Caco-2 (cell line): ENCODE data around the gene PSMD7. TPM values are rescaled to one million over a fixed set of nuclear protein-coding genes. Genes with fewer than 3 reads are reported as not detected.

Source experiments
- Bru-seq: library from RNA; stranded (reverse); fragments of 400-500 nt; gene quantifications from one replicate; lab custom pipeline; 2021; lab: Mats Ljungman, UMichigan
- BruChase-seq, 2 experiments: library from RNA; stranded (reverse); fragments of 400-500 nt; gene quantifications; one replicate each; lab custom pipeline; 2021; lab: Mats Ljungman, UMichigan
- BruUV-seq: library from RNA; stranded (reverse); fragments of 400-500 nt; replicated peaks from 2 replicates; lab custom pipeline; 2021; lab: Mats Ljungman, UMichigan
- CTCF ChIA-PET: fragments of 300-600 bp; sonication (Branson Sonifier 250); formaldehyde crosslinking; loops from one replicate; lab custom pipeline; 2022; ENCODE audit warnings: antibody characterized with exemption; lab: Charles Lee
- POLR2A ChIA-PET: fragments of 300-600 bp; sonication (Branson Sonifier 250); formaldehyde crosslinking; loops from one replicate; lab custom pipeline; 2022; ENCODE audit warnings: antibody characterized with exemption; lab: Charles Lee
- DNase-seq, 2 experiments: peaks; one replicate each; pipeline versions ENCODE4 v3.0.0 to v3.0.0-alpha.2; 2020 to 2022
- H3K27me3 ChIP-seq: replicated peaks from 2 replicates; pipeline ENCODE4 v1.6.0; 2011; ENCODE audit warnings: low read length; ENCODE audit not compliant: control insufficient read depth, insufficient read depth
- H3K36me3 ChIP-seq: 2 replicates; pipeline ENCODE4 v1.5.1; 2011; ENCODE audit warnings: low read length; ENCODE audit not compliant: control insufficient read depth, insufficient read depth
- H3K4me1 ChIP-seq: fragments of 250-450 bp; sonication (Bioruptor Pico); 2 replicates; pipeline ENCODE4 v1.5.1; 2020; ENCODE audit warnings: mild to moderate bottlenecking
- H3K4me3 ChIP-seq: 2 replicates; pipeline ENCODE4 v1.5.1; 2011; ENCODE audit warnings: low read depth, mild to moderate bottlenecking, control low read depth, low read length
- H3K9me3 ChIP-seq: fragments of 250-450 bp; sonication (Bioruptor Pico); 2 replicates; pipeline ENCODE4 v1.5.1; 2020; ENCODE audit warnings: mild to moderate bottlenecking, moderate library complexity
- H3K27ac Mint-ChIP-seq: one replicate; pipeline ENCODE4 v1.8.0; 2022; ENCODE audit warnings: mixed read lengths; ENCODE audit not compliant: unreplicated experiment
- H3K27me3 Mint-ChIP-seq: one replicate; pipeline ENCODE4 v1.8.0; 2022; ENCODE audit warnings: mixed read lengths; ENCODE audit not compliant: insufficient read depth, unreplicated experiment
- H3K36me3 Mint-ChIP-seq: one replicate; pipeline ENCODE4 v1.8.0; 2022; ENCODE audit warnings: mild to moderate bottlenecking, mixed read lengths; ENCODE audit not compliant: insufficient read depth, unreplicated experiment
- H3K4me1 Mint-ChIP-seq: one replicate; pipeline ENCODE4 v1.8.0; 2022; ENCODE audit warnings: low read depth, mixed read lengths; ENCODE audit not compliant: unreplicated experiment
- H3K4me3 Mint-ChIP-seq: one replicate; pipeline ENCODE4 v1.8.0; 2022; ENCODE audit warnings: mild to moderate bottlenecking, moderate library complexity, mixed read lengths; ENCODE audit not compliant: unreplicated experiment
- H3K9me3 Mint-ChIP-seq: one replicate; pipeline ENCODE4 v1.8.0; 2022; ENCODE audit warnings: mixed read lengths; ENCODE audit not compliant: unreplicated experiment
- CTCF ChIP-seq, 2 experiments: fragments of 200-600 bp in 1 of 2; IDR thresholded peaks; 1 replicate in 1 of 2; 2 replicates in 1 of 2; pipeline versions ENCODE4 v1.5.1 to v1.8.0; 2011 to 2022; ENCODE audit warnings: antibody characterized with exemption in 1 of 2, control low read depth in 1 of 2, inconsistent platforms in 1 of 2, low read depth in 1 of 2, low read length in 1 of 2, mild to moderate bottlenecking in 1 of 2, moderate library complexity in 1 of 2; ENCODE audit not compliant: insufficient read depth in 1 of 2, severe bottlenecking in 1 of 2, unreplicated experiment in 1 of 2
- intact Hi-C: fragments of 100-400 bp; cut with micrococcal nuclease; formaldehyde crosslinking; loops from one replicate; pipeline ENCODE4 v1.10.0; 2022; ENCODE audit not compliant: unreplicated experiment
- long read RNA-seq: library from polyadenylated mRNA; stranded (forward); transcript quantifications from one replicate; pipeline ENCODE4 v2.0.0, GENCODE V29; 2022
- total RNA-seq: library from RNA; stranded (reverse); gene quantifications from 2 replicates; pipeline ENCODE4 v1.2.3, GENCODE V29; 2022

PSMD7 gene
- total RNA-seq (182 and 191 TPM in 2 replicates), Bru-seq, nascent RNA (percentile 98 among the genes with signal in this experiment), BruChase-seq, experiment 1, labeled RNA remaining after a 2-hour chase (percentile 97 among the genes with signal in this experiment), BruChase-seq, experiment 2, labeled RNA remaining after a 6-hour chase (percentile 98 among the genes with signal in this experiment)
- long read RNA-seq, transcript PSMD7-201 (7 exons, 1,670 nt): major isoform, 602 of 639 reads
- long read RNA-seq, partial matches to known transcripts: 5 of 639 reads
- long read RNA-seq, other reads (novel, unspliced or antisense): 28 of 639 reads

GRCh38 chr16:74296432-74297144 lies at the start of gene PSMD7:
Gene PSMD7, plus strand, starts transcription at chr16:74296814. Its CDS starts 101 bp downstream, at chr16:74296915.
- peak; percentile 96 to 97 for DNase-seq
- no peaks in the 10 kb centered on the region for H3K9me3 ChIP-seq
- BruUV-seq: no TSS peak
- Mint-ChIP-seq H3K4me3 (peak within 1 kb of the TSS; percentile 87), H3K36me3 (peaks cover 59% of the 10 kb centered on the region), H3K27ac (peak within 1 kb of the TSS; percentile 93), H3K27me3 (no peaks in the 10 kb centered on the region), H3K9me3 (peaks cover 8% of the 10 kb centered on the region), H3K4me1 (peaks cover 10% of the 10 kb centered on the region)
- H3K4me1 ChIP-seq: peaks cover 10% of the 10 kb centered on the region
- H3K27me3 ChIP-seq: no peaks in the 10 kb centered on the region
- CTCF ChIA-PET: interaction anchor here (0.6 kb wide), 1 partner anchor 370 kb away, joined by 7 read pairs; the partner anchor contains the start of gene RFWD3
- POLR2A ChIA-PET: interaction anchor here (0.7 kb wide), 1 partner anchor 371 kb away, joined by 4 read pairs; no protein-coding TSS in a partner anchor
- intact Hi-C loops: loop anchor here (1.0 to 5.0 kb wide), 2 partner anchors 15 to 311 kb away; partner anchors contain the start of gene GLG1
- no peak for TF ChIP-seq CTCF (IDR thresholded peaks at IDR 0.05; ENCODE audit: insufficient read depth in 1 of 2, low read depth in 1 of 2, low read length in 1 of 2, severe bottlenecking in 1 of 2, unreplicated experiment in 1 of 2)
- peak within 1 kb of the TSS; percentile 86 for H3K4me3 ChIP-seq
- H3K36me3 ChIP-seq: 0 out of 2 replicates have a peak, but pooled peaks cover 8% of the 10 kb centered on the region

GRCh38 chr16:74249254-74249653 lies 47.4 kb upstream of the PSMD7 start:
- Histone ChIP-seq H3K27me3 (peaks cover 3% of the 10 kb centered on the region; the same call in 1 of the 2 replicates), H3K9me3 (no peaks in the 10 kb centered on the region), H3K4me1 (no peaks in the 10 kb centered on the region), H3K36me3 (no peaks in the 10 kb centered on the region), H3K4me3 (no peak overlapping the region)
- Mint-ChIP-seq H3K9me3 (no peaks in the 10 kb centered on the region), H3K27ac (no peak overlapping the region), H3K4me1 (no peaks in the 10 kb centered on the region), H3K27me3 (peaks cover 27% of the 10 kb centered on the region), H3K4me3 (no peak overlapping the region), H3K36me3 (no peaks in the 10 kb centered on the region)
- DNase-seq: no peak
- BruUV-seq: no TSS peak
- CTCF ChIA-PET: no interaction called here
- no peak for TF ChIP-seq CTCF (IDR thresholded peaks at IDR 0.05; ENCODE audit: insufficient read depth in 1 of 2, low read depth in 1 of 2, low read length in 1 of 2, severe bottlenecking in 1 of 2, unreplicated experiment in 1 of 2)
- intact Hi-C loops: no loop called here
- POLR2A ChIA-PET: no interaction called here

GRCh38 chr16:74249846-74250245 lies 46.8 kb upstream of the PSMD7 start:
- CTCF ChIA-PET: no interaction called here
- POLR2A ChIA-PET: no interaction called here
- Mint-ChIP-seq H3K36me3 (no peaks in the 10 kb centered on the region), H3K9me3 (no peaks in the 10 kb centered on the region), H3K4me1 (no peaks in the 10 kb centered on the region), H3K27ac (no peak overlapping the region), H3K4me3 (no peak overlapping the region), H3K27me3 (peaks cover 24% of the 10 kb centered on the region)
- H3K27me3 ChIP-seq: peaks cover 3% of the 10 kb centered on the region; the same call in 1 of the 2 replicates
- BruUV-seq: no TSS peak
- H3K9me3 ChIP-seq: no peaks in the 10 kb centered on the region
- no peak overlapping the region for H3K4me3 ChIP-seq
- no peaks in the 10 kb centered on the region for H3K36me3 ChIP-seq
- H3K4me1 ChIP-seq: no peaks in the 10 kb centered on the region
- TF ChIP-seq CTCF (IDR thresholded peaks at IDR 0.05; ENCODE audit: insufficient read depth in 1 of 2, low read depth in 1 of 2, low read length in 1 of 2, severe bottlenecking in 1 of 2, unreplicated experiment in 1 of 2): no peak
- intact Hi-C loops: no loop called here
- DNase-seq: no peak
